Mesendoderm (in vitro differentiated cells): ENCODE measurements around the gene THRA.
A peak's percentile ranks its signal among the peaks of the same experiment; 100 is the strongest.

ENCODE experiments used
- DNase-seq: peaks from one replicate; pipeline ENCODE4 v3.0.0; 2013
- H2AK5ac ChIP-seq: 2 replicates; pipeline ENCODE4 v1.6.1; 2013; ENCODE audit warnings: low read length, inconsistent platforms
- H2BK120ac ChIP-seq: 2 replicates; pipeline ENCODE4 v1.6.1; 2013; ENCODE audit warnings: low read depth, mild to moderate bottlenecking, low read length, moderate library complexity, mixed read lengths
- H2BK15ac ChIP-seq: replicated peaks from 2 replicates; pipeline ENCODE4 v1.6.1; 2013; ENCODE audit warnings: low read depth, mild to moderate bottlenecking, moderate library complexity
- H2BK5ac ChIP-seq: 2 replicates; pipeline ENCODE4 v1.6.1; 2013; ENCODE audit warnings: low read length, inconsistent platforms
- H3K18ac ChIP-seq: 2 replicates; pipeline ENCODE4 v1.6.1; 2013; ENCODE audit warnings: mild to moderate bottlenecking, low read length, mixed read lengths
- H3K23ac ChIP-seq: one replicate; pipeline ENCODE4 v1.6.1; 2013; ENCODE audit warnings: low read length
- H3K27ac ChIP-seq: 2 replicates; pipeline ENCODE4 v1.5.1; 2013; ENCODE audit warnings: low read depth, mild to moderate bottlenecking, inconsistent platforms, low read length, moderate library complexity
- H3K27me3 ChIP-seq: 2 replicates; pipeline ENCODE4 v1.6.1; 2013; ENCODE audit warnings: low read length, control low read depth, mild to moderate bottlenecking, inconsistent platforms; ENCODE audit not compliant: insufficient read depth, poor library complexity
- H3K36me3 ChIP-seq: 2 replicates; pipeline ENCODE4 v1.6.1; 2013; ENCODE audit warnings: low read length, inconsistent platforms; ENCODE audit not compliant: control insufficient read depth, insufficient read depth
- H3K4ac ChIP-seq: one replicate; pipeline ENCODE4 v1.6.1; 2013; ENCODE audit warnings: low read depth, mild to moderate bottlenecking, low read length, moderate library complexity
- H3K4me1 ChIP-seq: 2 replicates; pipeline ENCODE4 v1.6.1; 2013; ENCODE audit warnings: low read depth, low read length, inconsistent platforms; ENCODE audit not compliant: control insufficient read depth
- H3K4me2 ChIP-seq: 2 replicates; pipeline ENCODE4 v1.6.1; 2013; ENCODE audit warnings: low read length
- H3K4me3 ChIP-seq: 2 replicates; pipeline ENCODE4 v1.5.1; 2013; ENCODE audit warnings: mild to moderate bottlenecking, low read length
- H3K56ac ChIP-seq: one replicate; pipeline ENCODE4 v1.6.1; 2013; ENCODE audit warnings: low read length
- H3K79me1 ChIP-seq: 2 replicates; pipeline ENCODE4 v1.6.1; 2013; ENCODE audit warnings: low read length, inconsistent platforms
- H3K79me2 ChIP-seq: 2 replicates; pipeline ENCODE4 v1.6.1; 2013; ENCODE audit warnings: mild to moderate bottlenecking, low read length; ENCODE audit not compliant: control insufficient read depth, insufficient read depth
- H3K9ac ChIP-seq: 2 replicates; pipeline ENCODE4 v1.6.1; 2013; ENCODE audit warnings: low read length, inconsistent platforms
- H4K5ac ChIP-seq: one replicate; pipeline ENCODE4 v1.6.1; 2013; ENCODE audit warnings: low read length
- H4K8ac ChIP-seq: one replicate; pipeline ENCODE4 v1.6.1; 2013; ENCODE audit warnings: low read depth, mild to moderate bottlenecking, control low read depth, low read length, moderate library complexity
- WGBS: extraction: QIAGEN DNeasy Blood & Tissue Kit; methylation state at CpG from one replicate; pipeline ENCODE4 v1.1.7; 2013; ENCODE audit warnings: low lambda C conversion rate, missing lambda C conversion rate; ENCODE audit not compliant: insufficient coverage; ENCODE audit errors: extremely low coverage; 5-methylcytosine and 5-hydroxymethylcytosine counted together

Gene THRA

GRCh38 chr17:40032322-40033320 is 30.1 kb upstream of the THRA start:
- Histone ChIP-seq H4K8ac (no peak overlapping the region), H3K4ac (no peak overlapping the region), H2AK5ac (no peak overlapping the region), H3K4me2 (no peak overlapping the region), H3K27ac (no peak overlapping the region), H3K23ac (no peak overlapping the region), H3K27me3 (no peaks in the 10 kb centered on the region), H2BK5ac (no peak overlapping the region), H2BK15ac (no peak overlapping the region), H4K5ac (no peak overlapping the region), H3K4me1 (no peaks in the 10 kb centered on the region), H3K4me3 (no peak overlapping the region), H2BK120ac (no peak overlapping the region), H3K79me1 (no peaks in the 10 kb centered on the region), H3K9ac (no peak overlapping the region), H3K18ac (no peak overlapping the region), H3K36me3 (peaks cover 15% of the 10 kb centered on the region), H3K79me2 (no peaks in the 10 kb centered on the region), H3K56ac (no peak overlapping the region)
- DNase-seq = no peak
- no CpG with 5 or more reads among the region's 23 CpGs for WGBS

- Histone ChIP-seq H3K4me1 (no peaks in the 10 kb centered on the region), H3K4me2 (no peak overlapping the region), H4K8ac (no peak overlapping the region), H3K23ac (no peak overlapping the region), H3K79me1 (no peaks in the 10 kb centered on the region), H3K79me2 (no peaks in the 10 kb centered on the region), H2BK15ac (no peak overlapping the region), H3K36me3 (peaks cover 15% of the 10 kb centered on the region), H3K18ac (no peak overlapping the region), H3K27ac (no peak overlapping the region), H3K4ac (no peak overlapping the region), H2BK120ac (no peak overlapping the region), H3K4me3 (no peak overlapping the region), H2AK5ac (no peak overlapping the region), H3K56ac (no peak overlapping the region), H2BK5ac (no peak overlapping the region), H4K5ac (no peak overlapping the region), H3K27me3 (no peaks in the 10 kb centered on the region), H3K9ac (no peak overlapping the region)
- no CpG with 5 or more reads among the region's 8 CpGs for WGBS
- no peak for DNase-seq
Observed at GRCh38 chr17:40033339-40033738, 29.4 kb upstream of the THRA start.

DNA sequence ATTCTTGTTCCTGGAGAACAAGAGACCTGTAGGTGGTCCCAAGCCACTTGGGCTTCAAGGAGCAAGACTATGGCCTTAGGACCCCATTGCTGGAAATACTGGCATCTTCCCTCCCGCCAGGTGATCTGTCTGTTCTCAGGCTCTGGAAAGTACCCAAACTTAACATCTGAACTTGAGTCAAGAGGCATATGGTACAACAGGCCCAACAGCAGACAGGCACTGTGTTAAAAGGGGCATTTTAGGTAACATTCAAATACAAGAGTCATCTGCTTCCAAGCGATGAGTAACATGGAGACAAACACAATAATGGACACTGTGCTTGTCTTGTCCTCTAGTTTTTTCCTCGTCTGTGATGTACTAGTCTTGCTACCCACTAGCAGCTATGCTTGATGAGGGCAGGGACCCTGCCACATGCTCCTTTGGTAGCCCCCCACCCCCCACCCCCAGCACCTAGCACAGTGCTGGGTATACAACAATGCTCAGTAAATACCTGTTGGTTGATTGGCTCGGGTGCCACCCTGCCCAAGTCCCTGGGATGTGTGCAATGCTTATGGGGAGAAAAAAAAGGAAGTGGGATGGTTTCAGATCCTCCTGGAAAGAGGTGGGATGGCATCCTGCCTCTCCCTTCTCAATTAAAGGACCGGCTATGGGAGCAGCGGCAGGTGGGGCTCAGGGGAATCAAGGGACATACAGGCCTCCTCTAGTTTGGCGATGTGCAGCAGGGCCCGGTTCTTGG is 28.2 kb upstream of the THRA start:
- H2BK120ac ChIP-seq = no peak overlapping the region
- no peak overlapping the region for H3K4ac ChIP-seq
- H3K9ac ChIP-seq = no peak overlapping the region
- H3K4me1 ChIP-seq = no peaks in the 10 kb centered on the region
- DNase-seq = no peak
- no peak overlapping the region for H3K4me2 ChIP-seq
- no peak overlapping the region for H3K56ac ChIP-seq
- WGBS = no CpG with 5 or more reads among the region's 8 CpGs
- no peak overlapping the region for H2AK5ac ChIP-seq
- H3K4me3 ChIP-seq = no peak overlapping the region
- H2BK5ac ChIP-seq = no peak overlapping the region
- peaks cover 12% of the 10 kb centered on the region for H3K36me3 ChIP-seq
- no peak overlapping the region for H4K8ac ChIP-seq
- H2BK15ac ChIP-seq = no peak overlapping the region
- no peak overlapping the region for H3K23ac ChIP-seq
- H4K5ac ChIP-seq = no peak overlapping the region
- no peak overlapping the region for H3K27ac ChIP-seq
- no peaks in the 10 kb centered on the region for H3K79me1 ChIP-seq
- H3K79me2 ChIP-seq = no peaks in the 10 kb centered on the region
- no peak overlapping the region for H3K18ac ChIP-seq
- H3K27me3 ChIP-seq = no peaks in the 10 kb centered on the region

GRCh38 chr17:40035162-40035559 is 27.6 kb upstream of the THRA start:
- Histone ChIP-seq H3K79me2 (no peaks in the 10 kb centered on the region), H3K9ac (no peak overlapping the region), H3K4me2 (no peak overlapping the region), H4K5ac (no peak overlapping the region), H3K18ac (no peak overlapping the region), H2BK15ac (no peak overlapping the region), H2AK5ac (no peak overlapping the region), H4K8ac (no peak overlapping the region), H3K4ac (no peak overlapping the region), H3K27ac (no peak overlapping the region), H3K23ac (no peak overlapping the region), H3K27me3 (no peaks in the 10 kb centered on the region), H3K79me1 (no peaks in the 10 kb centered on the region), H3K4me1 (no peaks in the 10 kb centered on the region), H2BK5ac (no peak overlapping the region), H3K56ac (no peak overlapping the region), H3K4me3 (no peak overlapping the region), H2BK120ac (no peak overlapping the region), H3K36me3 (peaks cover 10% of the 10 kb centered on the region)
- DNase-seq = peak; percentile 77
- no CpG with 5 or more reads among the region's 12 CpGs for WGBS

GRCh38 chr17:40038882-40039513 is 23.8 kb upstream of the THRA start:
- Histone ChIP-seq H4K8ac (no peak overlapping the region), H3K4me1 (no peaks in the 10 kb centered on the region), H2BK5ac (no peak overlapping the region), H3K18ac (no peak overlapping the region), H3K36me3 (peaks cover 5% of the 10 kb centered on the region), H2BK15ac (no peak overlapping the region), H2BK120ac (no peak overlapping the region), H3K4me2 (no peak overlapping the region), H3K4ac (no peak overlapping the region), H3K56ac (no peak overlapping the region), H3K9ac (no peak overlapping the region), H3K23ac (no peak overlapping the region), H3K79me1 (no peaks in the 10 kb centered on the region), H3K4me3 (no peak overlapping the region), H3K27ac (no peak overlapping the region), H4K5ac (no peak overlapping the region), H2AK5ac (no peak overlapping the region), H3K79me2 (no peaks in the 10 kb centered on the region), H3K27me3 (no peaks in the 10 kb centered on the region)
- WGBS = no CpG with 5 or more reads among the region's 11 CpGs
- DNase-seq = peak; percentile 79
